ENCODE measurements around the gene HERPUD1. TPM values are rescaled to one million over a fixed set of nuclear protein-coding genes. Genes with fewer than 3 reads are reported as not detected.

The HERPUD1 gene
- total and polyA plus RNA-seq, 4 donors, result 52.5 to 173 (median 108) TPM

DNA sequence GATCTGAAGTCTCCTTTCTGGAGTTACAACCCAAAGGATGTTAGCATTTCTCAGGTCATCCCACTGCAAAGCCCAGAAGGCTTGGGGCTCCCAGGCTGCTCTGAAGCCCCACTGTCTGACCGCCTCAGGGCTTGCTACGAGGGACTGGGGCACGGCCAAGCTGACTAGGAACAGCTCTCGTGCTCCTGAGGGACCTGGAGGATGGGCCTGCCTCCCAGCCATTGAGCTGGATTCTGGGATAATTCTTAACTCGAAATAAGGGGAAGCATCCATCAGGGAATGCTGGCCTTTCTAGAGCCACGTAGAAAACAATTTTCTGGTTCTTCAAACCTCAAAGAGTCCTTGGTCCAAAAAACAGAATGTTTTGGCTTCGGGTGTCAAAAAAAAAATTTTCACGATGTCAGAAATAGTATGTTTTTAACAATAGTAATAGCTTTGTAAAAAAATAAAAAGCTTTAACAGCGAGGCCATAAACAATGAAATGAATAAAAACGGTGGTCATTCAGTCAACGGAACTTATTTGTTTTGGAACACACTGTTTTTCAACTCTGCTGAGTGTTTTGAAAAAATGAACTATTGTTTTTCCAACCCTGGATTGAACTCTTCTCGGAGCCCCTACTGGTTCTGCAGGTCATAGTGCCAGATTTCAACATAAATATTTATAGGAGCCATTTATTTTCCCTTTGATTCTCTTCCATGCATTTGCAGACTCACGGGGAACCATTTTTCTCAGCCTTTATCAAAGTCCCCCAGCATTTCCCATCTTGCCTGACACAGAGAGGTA, 16.4 kb upstream of the HERPUD1 start:
- ATAC-seq (ENCODE audit: low FRiP score) (peak; percentile 39), DNase-seq (peak in 1 of 2 donors; percentile 77)
- H3K27ac ChIP-seq (ENCODE audit: low read depth in 1 of 2, low read length in 2 of 2), result no peak overlapping the region
- no peak overlapping the region for H3K4me3 ChIP-seq (ENCODE audit: low read length in 2 of 2)
- H3K9me3 ChIP-seq (ENCODE audit: control insufficient read depth, low read length), result no peaks in the 10 kb centered on the region
- no peaks in the 10 kb centered on the region for H3K36me3 ChIP-seq (ENCODE audit: control insufficient read depth in 1 of 2, insufficient read depth in 2 of 2, low read length in 1 of 2)
- 6 to 10% methylated on average over 13 of the region's 13 CpGs for WGBS, 2 donors
- intact Hi-C loops (cut with DNase I), result no loop called here
- no peaks in the 10 kb centered on the region for H3K27me3 ChIP-seq (ENCODE audit: control insufficient read depth in 1 of 2, insufficient read depth in 2 of 2, low read length in 1 of 2)
- H3K4me1 ChIP-seq (ENCODE audit: control insufficient read depth in 1 of 2, insufficient read depth in 2 of 2, low read length in 2 of 2), result no peaks in the 10 kb centered on the region

DNA sequence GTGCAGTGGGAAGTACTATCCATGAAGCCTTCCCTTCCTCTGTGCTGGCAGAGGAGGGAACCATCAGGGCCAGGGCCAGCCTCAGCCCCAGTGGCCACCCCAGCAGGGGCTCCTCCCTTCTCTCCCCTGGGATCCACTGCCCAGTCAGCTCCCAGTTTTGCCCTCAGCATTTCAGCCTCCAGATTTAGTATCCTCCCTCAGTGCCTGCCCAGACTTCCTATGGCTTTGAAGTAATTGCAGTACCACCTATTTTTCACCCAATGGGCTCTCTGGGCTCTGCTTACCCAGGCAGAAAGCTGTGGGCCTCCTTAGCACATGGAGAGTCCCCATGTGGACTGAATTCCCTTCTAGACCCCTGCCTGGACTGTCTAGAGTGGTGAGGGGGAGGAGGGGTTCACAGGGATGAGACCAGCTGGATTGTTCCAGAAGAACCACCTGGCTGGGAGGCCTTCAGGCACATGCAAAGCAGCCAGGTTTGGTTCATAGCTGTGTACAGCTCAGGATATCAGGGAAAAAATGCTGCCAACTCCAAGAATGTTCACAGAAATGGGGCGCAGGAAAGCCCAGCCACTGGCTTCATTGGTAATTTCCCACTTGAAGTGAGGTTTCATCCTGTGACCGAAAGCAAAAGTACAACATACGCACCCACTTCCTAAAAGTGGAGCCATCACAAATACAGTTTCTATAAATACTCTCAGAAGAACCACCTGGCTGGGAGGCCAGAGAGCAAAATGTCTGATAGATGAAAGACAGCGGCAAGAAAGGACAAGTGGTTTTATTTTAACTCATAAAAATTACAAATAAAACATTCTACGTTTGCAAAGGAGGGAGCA, 15.2 kb upstream of the HERPUD1 start:
- 85 to 91% methylated on average over 5 of the region's 5 CpGs for WGBS, 2 donors
- Histone ChIP-seq H3K27ac (ENCODE audit: low read depth in 1 of 2, low read length in 2 of 2) (no peak overlapping the region), H3K36me3 (ENCODE audit: control insufficient read depth in 1 of 2, insufficient read depth in 2 of 2, low read length in 1 of 2) (no peaks in the 10 kb centered on the region), H3K4me3 (ENCODE audit: low read length in 2 of 2) (no peak overlapping the region), H3K4me1 (ENCODE audit: control insufficient read depth in 1 of 2, insufficient read depth in 2 of 2, low read length in 2 of 2) (no peaks in the 10 kb centered on the region), H3K9me3 (ENCODE audit: control insufficient read depth, low read length) (no peaks in the 10 kb centered on the region), H3K27me3 (ENCODE audit: control insufficient read depth in 1 of 2, insufficient read depth in 2 of 2, low read length in 1 of 2) (no peaks in the 10 kb centered on the region)
- intact Hi-C loops (cut with DNase I), result no loop called here
- peak in 1 of 2 donors; percentile 31 for DNase-seq
- no peak for ATAC-seq (ENCODE audit: low FRiP score)

GRCh38 chr16:56918467-56919012, 13.4 kb upstream of the HERPUD1 start:
- DNase-seq, result peak in 1 of 2 donors; percentile 39
- H3K9me3 ChIP-seq (ENCODE audit: control insufficient read depth, low read length), result no peaks in the 10 kb centered on the region

GRCh38 chr16:56919099-56919800, 12.7 kb upstream of the HERPUD1 start:
- no peak overlapping the region for H3K4me3 ChIP-seq (ENCODE audit: low read length in 2 of 2)
- no peaks in the 10 kb centered on the region for H3K4me1 ChIP-seq (ENCODE audit: control insufficient read depth in 1 of 2, insufficient read depth in 2 of 2, low read length in 2 of 2)
- no peaks in the 10 kb centered on the region for H3K9me3 ChIP-seq (ENCODE audit: control insufficient read depth, low read length)
- intact Hi-C loops (cut with DNase I), result no loop called here
- H3K27ac ChIP-seq (ENCODE audit: low read depth in 1 of 2, low read length in 2 of 2), result no peak overlapping the region
- DNase-seq, result peak in 1 of 2 donors; percentile 74
- no peaks in the 10 kb centered on the region for H3K36me3 ChIP-seq (ENCODE audit: control insufficient read depth in 1 of 2, insufficient read depth in 2 of 2, low read length in 1 of 2)
- no peak for ATAC-seq (ENCODE audit: low FRiP score)
- no peaks in the 10 kb centered on the region for H3K27me3 ChIP-seq (ENCODE audit: control insufficient read depth in 1 of 2, insufficient read depth in 2 of 2, low read length in 1 of 2)
- 85 to 89% methylated on average over 11 of the region's 11 CpGs for WGBS, 2 donors

More at GRCh38 chr16:56918467-56919012, 13.4 kb upstream of the HERPUD1 start:
- no peaks in the 10 kb centered on the region for H3K27me3 ChIP-seq (ENCODE audit: control insufficient read depth in 1 of 2, insufficient read depth in 2 of 2, low read length in 1 of 2)
- no peaks in the 10 kb centered on the region for H3K36me3 ChIP-seq (ENCODE audit: control insufficient read depth in 1 of 2, insufficient read depth in 2 of 2, low read length in 1 of 2)
- no peaks in the 10 kb centered on the region for H3K4me1 ChIP-seq (ENCODE audit: control insufficient read depth in 1 of 2, insufficient read depth in 2 of 2, low read length in 2 of 2)
- 77 to 82% methylated on average over 12 of the region's 12 CpGs for WGBS, 2 donors
- no peak for ATAC-seq (ENCODE audit: low FRiP score)
- H3K27ac ChIP-seq (ENCODE audit: low read depth in 1 of 2, low read length in 2 of 2), result no peak overlapping the region
- H3K4me3 ChIP-seq (ENCODE audit: low read length in 2 of 2), result no peak overlapping the region
- intact Hi-C loops (cut with DNase I), result no loop called here

DNA sequence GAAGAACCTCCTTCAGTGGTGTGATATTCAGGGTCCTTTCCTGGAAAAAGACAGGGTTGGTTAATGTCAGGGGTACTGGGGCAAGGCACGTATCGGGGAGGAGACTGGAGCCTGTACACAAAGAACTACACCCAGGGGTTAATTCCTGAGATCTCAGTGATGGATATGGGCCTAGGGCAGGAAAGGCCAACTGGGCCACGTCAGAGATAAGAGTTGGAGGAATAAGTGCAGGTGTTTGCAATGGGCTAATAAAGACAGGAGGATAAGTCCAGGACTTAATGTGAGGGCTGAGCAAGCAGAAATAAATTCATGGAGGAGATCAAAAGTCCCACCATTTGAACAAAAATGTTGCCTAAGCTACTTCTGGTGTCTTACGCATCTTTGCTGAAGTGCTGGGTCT, 10.4 kb upstream of the HERPUD1 start:
- no peaks in the 10 kb centered on the region for H3K27me3 ChIP-seq (ENCODE audit: control insufficient read depth in 1 of 2, insufficient read depth in 2 of 2, low read length in 1 of 2)
- no peaks in the 10 kb centered on the region for H3K4me1 ChIP-seq (ENCODE audit: control insufficient read depth in 1 of 2, insufficient read depth in 2 of 2, low read length in 2 of 2)
- no peak overlapping the region for H3K27ac ChIP-seq (ENCODE audit: low read depth in 1 of 2, low read length in 2 of 2)
- 83 to 88% methylated on average over 4 of the region's 4 CpGs for WGBS, 2 donors
- no peak overlapping the region for H3K4me3 ChIP-seq (ENCODE audit: low read length in 2 of 2)
- no peaks in the 10 kb centered on the region for H3K9me3 ChIP-seq (ENCODE audit: control insufficient read depth, low read length)
- H3K36me3 ChIP-seq (ENCODE audit: control insufficient read depth in 1 of 2, insufficient read depth in 2 of 2, low read length in 1 of 2), result no peaks in the 10 kb centered on the region
- no peak for DNase-seq
- no peak for ATAC-seq (ENCODE audit: low FRiP score)
- intact Hi-C loops (cut with DNase I), result no loop called here

GRCh38 chr16:56923481-56924091, 8.4 kb upstream of the HERPUD1 start:
- intact Hi-C loops (cut with DNase I), result no loop called here
- no peaks in the 10 kb centered on the region for H3K36me3 ChIP-seq (ENCODE audit: control insufficient read depth in 1 of 2, insufficient read depth in 2 of 2, low read length in 1 of 2)
- no peaks in the 10 kb centered on the region for H3K9me3 ChIP-seq (ENCODE audit: control insufficient read depth, low read length)
- H3K27ac ChIP-seq (ENCODE audit: low read depth in 1 of 2, low read length in 2 of 2), result no peak overlapping the region
- 88 to 94% methylated on average over 9 of the region's 9 CpGs for WGBS, 2 donors
- DNase-seq, result no peak
- H3K4me1 ChIP-seq (ENCODE audit: control insufficient read depth in 1 of 2, insufficient read depth in 2 of 2, low read length in 2 of 2), result no peaks in the 10 kb centered on the region
- ATAC-seq (ENCODE audit: low FRiP score), result no peak
- no peaks in the 10 kb centered on the region for H3K27me3 ChIP-seq (ENCODE audit: control insufficient read depth in 1 of 2, insufficient read depth in 2 of 2, low read length in 1 of 2)
- no peak overlapping the region for H3K4me3 ChIP-seq (ENCODE audit: low read length in 2 of 2)

DNA sequence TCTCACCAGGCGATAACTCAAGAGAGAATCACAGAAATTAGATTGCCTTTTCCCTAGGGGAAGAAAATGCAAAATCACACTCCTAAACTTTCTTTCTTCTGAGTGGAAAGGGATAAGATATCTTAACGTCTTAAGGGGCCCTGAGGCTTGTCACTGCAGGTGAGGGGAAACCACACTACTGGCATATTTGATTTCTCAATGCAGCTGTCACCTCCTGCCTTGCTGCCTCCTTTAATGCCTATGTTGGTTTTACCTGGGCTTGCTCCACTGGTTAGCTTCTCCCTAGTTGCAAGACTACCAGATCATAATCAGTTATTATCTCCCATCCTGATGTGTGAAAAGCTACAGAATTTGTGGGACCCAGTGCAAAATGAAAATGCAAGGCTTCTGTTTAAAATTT, 4.5 kb upstream of the HERPUD1 start:
- H3K4me1 ChIP-seq (ENCODE audit: control insufficient read depth in 1 of 2, insufficient read depth in 2 of 2, low read length in 2 of 2), result no peaks in the 10 kb centered on the region
- ATAC-seq (ENCODE audit: low FRiP score), result no peak
- H3K9me3 ChIP-seq (ENCODE audit: control insufficient read depth, low read length), result no peaks in the 10 kb centered on the region
- H3K27me3 ChIP-seq (ENCODE audit: control insufficient read depth in 1 of 2, insufficient read depth in 2 of 2, low read length in 1 of 2), result no peaks in the 10 kb centered on the region
- no peaks in the 10 kb centered on the region for H3K36me3 ChIP-seq (ENCODE audit: control insufficient read depth in 1 of 2, insufficient read depth in 2 of 2, low read length in 1 of 2)
- intact Hi-C loops (cut with DNase I), result no loop called here
- H3K27ac ChIP-seq (ENCODE audit: low read depth in 1 of 2, low read length in 2 of 2), result no peak overlapping the region
- DNase-seq, result no peak
- WGBS, 2 donors, result 59 to 65% methylated on average over 2 of the region's 2 CpGs
- H3K4me3 ChIP-seq (ENCODE audit: low read length in 2 of 2), result no peak overlapping the region

DNA sequence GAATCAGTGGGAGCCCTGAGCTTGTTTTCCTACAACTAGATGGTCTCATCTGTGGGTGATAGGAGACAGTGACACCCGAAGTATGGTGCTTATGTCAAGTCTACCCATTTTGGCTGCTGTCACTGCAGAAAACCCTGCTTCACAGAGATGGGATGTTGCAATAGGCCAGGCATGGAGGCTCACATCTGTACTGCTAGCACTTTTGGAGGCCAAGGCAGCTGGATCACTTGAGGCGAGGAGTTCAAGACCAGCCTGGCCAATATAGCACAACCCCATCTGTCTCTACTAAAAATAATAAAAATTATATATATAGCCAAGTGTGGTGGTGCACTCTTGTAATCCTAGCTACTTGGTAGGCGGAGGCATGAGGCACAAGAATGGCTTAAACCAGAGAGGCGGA, 2.3 kb upstream of the HERPUD1 start:
- H3K9me3 ChIP-seq (ENCODE audit: control insufficient read depth, low read length), result no peaks in the 10 kb centered on the region
- intact Hi-C loops (cut with DNase I), result loop anchor here in 1 of 2 donors (5.0 kb wide), 2 partner anchors 58 to 258 kb away; partner anchors contain the start of genes NLRC5, PSME3IP1 and RSPRY1
- H3K27ac ChIP-seq (ENCODE audit: low read depth in 1 of 2, low read length in 2 of 2), result no peak overlapping the region
- ATAC-seq (ENCODE audit: low FRiP score) (no peak), DNase-seq (no peak)
- no peaks in the 10 kb centered on the region for H3K27me3 ChIP-seq (ENCODE audit: control insufficient read depth in 1 of 2, insufficient read depth in 2 of 2, low read length in 1 of 2)
- 96 to 98% methylated on average over 4 of the region's 4 CpGs for WGBS, 2 donors
- no peaks in the 10 kb centered on the region for H3K36me3 ChIP-seq (ENCODE audit: control insufficient read depth in 1 of 2, insufficient read depth in 2 of 2, low read length in 1 of 2)
- H3K4me1 ChIP-seq (ENCODE audit: control insufficient read depth in 1 of 2, insufficient read depth in 2 of 2, low read length in 2 of 2), result no peaks in the 10 kb centered on the region
- no peak overlapping the region for H3K4me3 ChIP-seq (ENCODE audit: low read length in 2 of 2)

Measured in aorta (tissue), 5 donors.